ENCODE data around the gene TEPSIN.

Gene TEPSIN

GRCh38 chr17:81270279-81270678, 31.4 kb upstream of the TEPSIN start:
- no peak for DNase-seq (ENCODE audit: low read depth)

GRCh38 chr17:81267390-81268067, 28.7 kb upstream of the TEPSIN start:
- DNase-seq (ENCODE audit: low read depth): no peak

- no peak for DNase-seq (ENCODE audit: low read depth)
These were observed 26.7 kb upstream of the TEPSIN start for GRCh38 chr17:81265576-81265975.

GRCh38 chr17:81264640-81265039, 25.8 kb upstream of the TEPSIN start:
- DNase-seq (ENCODE audit: low read depth): no peak

- no peak for DNase-seq (ENCODE audit: low read depth)
These were observed 24.7 kb upstream of the TEPSIN start for GRCh38 chr17:81263371-81264181.

- DNase-seq (ENCODE audit: low read depth): no peak
These were observed 22.9 kb upstream of the TEPSIN start for GRCh38 chr17:81261582-81262336.

- no peak for DNase-seq (ENCODE audit: low read depth)
These were observed 22.2 kb upstream of the TEPSIN start for GRCh38 chr17:81261096-81261495.

- DNase-seq (ENCODE audit: low read depth): no peak
These were observed 21.8 kb upstream of the TEPSIN start for GRCh38 chr17:81260641-81261040.

- DNase-seq (ENCODE audit: low read depth): no peak
These were observed 21.3 kb upstream of the TEPSIN start for GRCh38 chr17:81260171-81260570.

GRCh38 chr17:81259058-81259605, 20.3 kb upstream of the TEPSIN start:
- no peak for DNase-seq (ENCODE audit: low read depth)

- DNase-seq (ENCODE audit: low read depth): no peak
These were observed 19.4 kb upstream of the TEPSIN start for GRCh38 chr17:81258292-81258691.

- DNase-seq (ENCODE audit: low read depth): no peak
These were observed 18.7 kb upstream of the TEPSIN start for GRCh38 chr17:81257533-81257932.

- no peak for DNase-seq (ENCODE audit: low read depth)
These were observed 17.8 kb upstream of the TEPSIN start for GRCh38 chr17:81256616-81257015.

GRCh38 chr17:81254955-81255717, 16.3 kb upstream of the TEPSIN start:
- DNase-seq (ENCODE audit: low read depth): no peak

GRCh38 chr17:81253358-81254131, 14.7 kb upstream of the TEPSIN start:
- no peak for DNase-seq (ENCODE audit: low read depth)

- no peak for DNase-seq (ENCODE audit: low read depth)
These were observed 14.1 kb upstream of the TEPSIN start for GRCh38 chr17:81252987-81253329.

- DNase-seq (ENCODE audit: low read depth): no peak
These were observed 13.6 kb upstream of the TEPSIN start for GRCh38 chr17:81252326-81252986.

- no peak for DNase-seq (ENCODE audit: low read depth)
These were observed 12.9 kb upstream of the TEPSIN start for GRCh38 chr17:81251709-81252301.

- DNase-seq (ENCODE audit: low read depth): no peak
These were observed 12.3 kb upstream of the TEPSIN start for GRCh38 chr17:81251094-81251708.

Data from stimulated activated CD8-positive, alpha-beta memory T cell treated with anti-CD3 and anti-CD28 coated beads, Interleukin-7, amount 100 ng/mL, for 24 hours (primary cell).